HepG2 (cell line): ENCODE measurements around the gene DIS3L2.

ENCODE experiments used
- CC2D1A ChIP-seq: sonication (generic); formaldehyde crosslinking; IDR thresholded peaks from 2 replicates; pipeline ENCODE4 v1.8.1; 2023; ENCODE audit warnings: mild to moderate bottlenecking, missing genetic modification reagents
- ELF1 ChIP-seq: sonication (generic); formaldehyde crosslinking; IDR thresholded peaks from 2 replicates; pipeline ENCODE4 v1.4.0; 2020; ENCODE audit warnings: missing genetic modification reagents
- ELF4 ChIP-seq: sonication (generic); formaldehyde crosslinking; IDR thresholded peaks from 2 replicates; pipeline ENCODE4 v1.5.0; 2020; ENCODE audit warnings: missing genetic modification reagents, mild to moderate bottlenecking, moderate library complexity, borderline replicate concordance
- GATAD2A ChIP-seq: IDR thresholded peaks from 2 replicates; pipeline ENCODE4 v1.6.1; 2016
- NFIB ChIP-seq: sonication (generic); formaldehyde crosslinking; IDR thresholded peaks from 2 replicates; pipeline ENCODE4 v1.9.0; 2021; ENCODE audit warnings: missing genetic modification reagents, mild to moderate bottlenecking, borderline replicate concordance
- PHF8 ChIP-seq: sonication (generic); formaldehyde crosslinking; IDR thresholded peaks from 2 replicates; pipeline ENCODE4 v1.5.0; 2020; ENCODE audit warnings: missing genetic modification reagents
- POLR2AphosphoS5 ChIP-seq: IDR thresholded peaks from 2 replicates; pipeline ENCODE4 v1.6.1; 2012; ENCODE audit warnings: low read depth, low read length
- TAF1 ChIP-seq: sonication (generic); formaldehyde crosslinking; IDR thresholded peaks from 2 replicates; pipeline ENCODE4 v1.4.0; 2020; ENCODE audit warnings: missing genetic modification reagents
- ZNF552 ChIP-seq: sonication (generic); formaldehyde crosslinking; IDR thresholded peaks from 2 replicates; pipeline ENCODE4 v1.9.0; 2022; ENCODE audit warnings: missing genetic modification reagents, mild to moderate bottlenecking, borderline replicate concordance
- TF ChIP-seq, protein P1 (sequence below): sonication (generic); formaldehyde crosslinking; IDR thresholded peaks from 2 replicates; pipeline ENCODE4 v1.4.0; 2020; ENCODE audit warnings: missing genetic modification reagents

DNA sequence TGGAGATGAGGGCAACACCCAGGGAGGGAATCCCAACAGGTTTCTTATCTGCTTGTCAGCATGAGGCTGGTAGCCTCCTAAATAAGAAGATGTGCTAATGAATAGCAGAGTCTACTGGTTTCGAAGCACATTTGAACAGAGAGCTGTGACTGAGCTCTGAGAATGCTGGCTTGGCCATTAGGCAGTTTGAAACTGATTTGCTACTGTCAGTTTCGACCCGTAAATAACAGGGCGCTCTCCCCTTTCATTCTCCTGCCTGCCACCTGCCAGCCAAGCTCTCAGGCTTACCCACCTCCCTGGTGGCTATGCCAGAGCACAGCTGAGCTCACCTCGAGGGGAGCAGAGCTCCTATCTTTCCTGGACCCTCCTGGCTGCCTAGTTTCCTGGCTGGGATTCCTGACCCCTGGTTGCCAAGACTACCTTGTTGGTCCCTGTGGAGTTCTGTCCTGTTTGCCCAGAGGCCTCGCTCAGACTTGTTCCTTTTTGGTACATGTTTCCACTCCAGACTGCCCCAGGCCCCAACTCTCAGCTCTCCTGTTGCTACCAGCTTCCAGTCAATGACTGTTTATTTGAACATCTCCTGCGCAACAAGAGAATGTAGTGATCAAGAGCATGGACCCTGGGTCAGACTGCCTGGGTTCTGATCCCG is 314.7 kb downstream of the DIS3L2 start:
- no peak for TF ChIP-seq ZNF552 (CRISPR knock-in tag)
- no peak for TF ChIP-seq ELF4 (CRISPR knock-in tag)
- TF ChIP-seq ELF1 (CRISPR knock-in tag), result no peak
- no peak for TF ChIP-seq PHF8 (CRISPR knock-in tag)
- no peak for TF ChIP-seq TAF1 (CRISPR knock-in tag)
- TF ChIP-seq, protein P1, sequence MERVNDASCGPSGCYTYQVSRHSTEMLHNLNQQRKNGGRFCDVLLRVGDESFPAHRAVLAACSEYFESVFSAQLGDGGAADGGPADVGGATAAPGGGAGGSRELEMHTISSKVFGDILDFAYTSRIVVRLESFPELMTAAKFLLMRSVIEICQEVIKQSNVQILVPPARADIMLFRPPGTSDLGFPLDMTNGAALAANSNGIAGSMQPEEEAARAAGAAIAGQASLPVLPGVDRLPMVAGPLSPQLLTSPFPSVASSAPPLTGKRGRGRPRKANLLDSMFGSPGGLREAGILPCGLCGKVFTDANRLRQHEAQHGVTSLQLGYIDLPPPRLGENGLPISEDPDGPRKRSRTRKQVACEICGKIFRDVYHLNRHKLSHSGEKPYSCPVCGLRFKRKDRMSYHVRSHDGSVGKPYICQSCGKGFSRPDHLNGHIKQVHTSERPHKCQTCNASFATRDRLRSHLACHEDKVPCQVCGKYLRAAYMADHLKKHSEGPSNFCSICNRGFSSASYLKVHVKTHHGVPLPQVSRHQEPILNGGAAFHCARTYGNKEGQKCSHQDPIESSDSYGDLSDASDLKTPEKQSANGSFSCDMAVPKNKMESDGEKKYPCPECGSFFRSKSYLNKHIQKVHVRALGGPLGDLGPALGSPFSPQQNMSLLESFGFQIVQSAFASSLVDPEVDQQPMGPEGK (CRISPR knock-in tag), result no peak
- no peak for TF ChIP-seq CC2D1A (CRISPR knock-in tag)
- no peak for TF ChIP-seq POLR2AphosphoS5
- TF ChIP-seq GATAD2A (CRISPR knock-in tag), result no peak
- no peak for TF ChIP-seq NFIB (CRISPR knock-in tag)
